NCI-H510A (cell line): ENCODE measurements around the gene SEMA4D.
A peak's percentile ranks its signal among the peaks of the same experiment; 100 is the strongest.

Experiments
- DNase-seq: peaks from one replicate; lab custom pipeline; 2025; lab: John Stamatoyannopoulos, UW

SEMA4D gene

GRCh38 chr9:89500008-89500407, 2.1 kb upstream of the SEMA4D start:
- DNase-seq, result no peak

- DNase-seq, result no peak
These were observed 1.1 kb upstream of the SEMA4D start for GRCh38 chr9:89498852-89499480.

- no peak for DNase-seq
These were observed 503 bp downstream of the SEMA4D start for GRCh38 chr9:89497257-89497963.

- DNase-seq, result no peak
These were observed 1.2 kb downstream of the SEMA4D start for GRCh38 chr9:89496645-89497256.

GRCh38 chr9:89495824-89496560, 1.9 kb downstream of the SEMA4D start:
- DNase-seq, result peak; percentile 33

GRCh38 chr9:89494199-89494598, 3.7 kb downstream of the SEMA4D start:
- no peak for DNase-seq

GRCh38 chr9:89493671-89494070, 4.2 kb downstream of the SEMA4D start:
- no peak for DNase-seq

- DNase-seq, result no peak
These were observed 4.7 kb downstream of the SEMA4D start for GRCh38 chr9:89493181-89493580.

- no peak for DNase-seq
These were observed 5.3 kb downstream of the SEMA4D start for GRCh38 chr9:89492586-89492985.

GRCh38 chr9:89491694-89492093, 6.2 kb downstream of the SEMA4D start:
- DNase-seq, result no peak

- DNase-seq, result no peak
These were observed 8.1 kb downstream of the SEMA4D start for GRCh38 chr9:89489548-89490530.

- DNase-seq, result no peak
These were observed 9.0 kb downstream of the SEMA4D start for GRCh38 chr9:89488936-89489335.

GRCh38 chr9:89488131-89488530, 9.8 kb downstream of the SEMA4D start:
- no peak for DNase-seq

GRCh38 chr9:89486681-89487080, 11.2 kb downstream of the SEMA4D start:
- DNase-seq, result no peak

- no peak for DNase-seq
These were observed 13.2 kb downstream of the SEMA4D start for GRCh38 chr9:89484475-89485404.

- no peak for DNase-seq
These were observed 14.1 kb downstream of the SEMA4D start for GRCh38 chr9:89483592-89484474.

- DNase-seq, result no peak
These were observed 15.0 kb downstream of the SEMA4D start for GRCh38 chr9:89482901-89483361.

- no peak for DNase-seq
These were observed 15.7 kb downstream of the SEMA4D start for GRCh38 chr9:89482056-89482851.
